ENCODE measurements around the gene UNC13D.

GRCh38 chr17:75814900-75815373 is 29.3 kb downstream of the UNC13D start:
- TF ChIP-seq CTCF (IDR thresholded peaks at IDR 0.05 in 2 of 3, conservative IDR thresholded peaks at IDR 0.05 in 1 of 3; ENCODE audit: borderline replicate concordance in 1 of 3, insufficient read depth in 1 of 3, low read depth in 2 of 3, low read length in 2 of 3) (no peak), POLR2A (IDR thresholded peaks at IDR 0.05; ENCODE audit: borderline replicate concordance, extremely low read depth, insufficient read depth, insufficient read length) (no peak), POLR2AphosphoS5 (IDR thresholded peaks at IDR 0.05; ENCODE audit: low read depth, low read length) (no peak), MAX (IDR thresholded peaks at IDR 0.05) (no peak), SIN3A (IDR thresholded peaks at IDR 0.05; ENCODE audit: low read depth) (no peak), CBX3 (IDR thresholded peaks at IDR 0.05; ENCODE audit: low read depth) (no peak), RAD21 (IDR thresholded peaks at IDR 0.05; ENCODE audit: low read depth) (no peak), ELF1 (IDR thresholded peaks at IDR 0.05; ENCODE audit: borderline replicate concordance, low read depth) (no peak), EZH2phosphoT487 (IDR thresholded peaks at IDR 0.05; ENCODE audit: borderline replicate concordance) (no peak), EZH2 (IDR thresholded peaks at IDR 0.05) (no peak), ZFX (IDR thresholded peaks at IDR 0.05) (no peak; the same call in 1 of the 2 replicates), TCF7L2 (IDR thresholded peaks at IDR 0.05; ENCODE audit: borderline replicate concordance, extremely low read depth, insufficient read depth, insufficient read length) (no peak), CEBPB (IDR thresholded peaks at IDR 0.05; ENCODE audit: low read depth) (no peak)
- TF ChIP-seq, protein P1, sequence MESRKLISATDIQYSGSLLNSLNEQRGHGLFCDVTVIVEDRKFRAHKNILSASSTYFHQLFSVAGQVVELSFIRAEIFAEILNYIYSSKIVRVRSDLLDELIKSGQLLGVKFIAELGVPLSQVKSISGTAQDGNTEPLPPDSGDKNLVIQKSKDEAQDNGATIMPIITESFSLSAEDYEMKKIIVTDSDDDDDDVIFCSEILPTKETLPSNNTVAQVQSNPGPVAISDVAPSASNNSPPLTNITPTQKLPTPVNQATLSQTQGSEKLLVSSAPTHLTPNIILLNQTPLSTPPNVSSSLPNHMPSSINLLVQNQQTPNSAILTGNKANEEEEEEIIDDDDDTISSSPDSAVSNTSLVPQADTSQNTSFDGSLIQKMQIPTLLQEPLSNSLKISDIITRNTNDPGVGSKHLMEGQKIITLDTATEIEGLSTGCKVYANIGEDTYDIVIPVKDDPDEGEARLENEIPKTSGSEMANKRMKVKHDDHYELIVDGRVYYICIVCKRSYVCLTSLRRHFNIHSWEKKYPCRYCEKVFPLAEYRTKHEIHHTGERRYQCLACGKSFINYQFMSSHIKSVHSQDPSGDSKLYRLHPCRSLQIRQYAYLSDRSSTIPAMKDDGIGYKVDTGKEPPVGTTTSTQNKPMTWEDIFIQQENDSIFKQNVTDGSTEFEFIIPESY (IDR thresholded peaks at IDR 0.05; ENCODE audit: extremely low read depth, insufficient replicate concordance, low read length): no peak
